ENCODE results near the gene DNAJC4. TPM values are rescaled to one million over a fixed set of nuclear protein-coding genes. Genes with fewer than 3 reads are reported as not detected.

Gene DNAJC4
- total and polyA plus RNA-seq, 9 of the 15 experiments (the other 6 are each of a cell fraction or from before 2014, with no cell fraction given): 4.0 to 32.6 (median 19.9) TPM

DNA sequence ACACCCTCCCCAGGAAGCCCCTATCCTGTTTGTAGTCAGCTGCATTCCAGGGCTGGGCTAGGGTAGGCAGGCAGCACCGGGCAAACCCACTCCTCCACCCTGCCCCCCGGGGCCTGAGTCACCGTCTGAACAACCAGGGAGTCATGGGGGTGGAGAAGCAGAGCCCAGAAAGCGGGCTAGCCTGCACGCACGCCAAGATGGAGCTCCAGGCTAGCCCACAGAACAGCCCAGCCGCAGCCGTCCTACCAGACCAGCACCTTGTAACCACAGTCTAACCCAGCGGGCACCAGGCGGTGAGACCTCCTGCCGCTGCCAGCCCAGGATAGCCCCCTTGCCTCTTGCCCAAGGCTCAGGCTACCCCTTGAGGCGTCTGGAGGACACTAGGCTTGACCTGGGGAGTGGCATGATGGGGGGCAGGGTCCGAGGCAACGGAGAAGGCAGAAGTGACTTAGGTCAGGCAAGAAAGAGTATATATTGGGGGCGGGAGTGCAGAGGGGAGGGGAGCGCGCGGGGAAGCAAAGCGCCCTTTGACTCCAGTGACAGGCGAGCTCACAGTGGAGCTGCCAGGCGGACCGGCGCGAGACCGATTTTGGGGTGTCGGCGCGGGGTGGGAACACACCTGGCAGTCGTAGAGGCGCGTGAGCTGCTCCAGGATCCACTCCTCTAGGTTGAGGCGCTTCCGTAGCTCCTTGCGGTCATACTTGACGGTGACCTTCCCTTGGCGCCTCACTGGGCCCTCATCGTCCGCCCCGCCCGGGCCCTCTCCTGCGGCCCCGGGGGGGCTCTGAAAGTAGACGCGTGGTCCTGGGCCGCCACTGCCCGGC is 15.7 kb downstream of the DNAJC4 start (continued):
- TF ChIP-seq, protein P1, sequence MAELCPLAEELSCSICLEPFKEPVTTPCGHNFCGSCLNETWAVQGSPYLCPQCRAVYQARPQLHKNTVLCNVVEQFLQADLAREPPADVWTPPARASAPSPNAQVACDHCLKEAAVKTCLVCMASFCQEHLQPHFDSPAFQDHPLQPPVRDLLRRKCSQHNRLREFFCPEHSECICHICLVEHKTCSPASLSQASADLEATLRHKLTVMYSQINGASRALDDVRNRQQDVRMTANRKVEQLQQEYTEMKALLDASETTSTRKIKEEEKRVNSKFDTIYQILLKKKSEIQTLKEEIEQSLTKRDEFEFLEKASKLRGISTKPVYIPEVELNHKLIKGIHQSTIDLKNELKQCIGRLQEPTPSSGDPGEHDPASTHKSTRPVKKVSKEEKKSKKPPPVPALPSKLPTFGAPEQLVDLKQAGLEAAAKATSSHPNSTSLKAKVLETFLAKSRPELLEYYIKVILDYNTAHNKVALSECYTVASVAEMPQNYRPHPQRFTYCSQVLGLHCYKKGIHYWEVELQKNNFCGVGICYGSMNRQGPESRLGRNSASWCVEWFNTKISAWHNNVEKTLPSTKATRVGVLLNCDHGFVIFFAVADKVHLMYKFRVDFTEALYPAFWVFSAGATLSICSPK (IDR thresholded peaks at IDR 0.05; ENCODE audit: borderline replicate concordance): no peak
- no peak for TF ChIP-seq HMG20B (CRISPR knock-in tag; IDR thresholded peaks at IDR 0.05)
- TF ChIP-seq SIN3A (IDR thresholded peaks at IDR 0.05; ENCODE audit: borderline replicate concordance in 2 of 2, control insufficient read depth in 1 of 2, low read depth in 2 of 2, low read length in 2 of 2): peak; percentile 25 to 75; a peak in 1 of 4 replicates
- TF ChIP-seq, protein P2, sequence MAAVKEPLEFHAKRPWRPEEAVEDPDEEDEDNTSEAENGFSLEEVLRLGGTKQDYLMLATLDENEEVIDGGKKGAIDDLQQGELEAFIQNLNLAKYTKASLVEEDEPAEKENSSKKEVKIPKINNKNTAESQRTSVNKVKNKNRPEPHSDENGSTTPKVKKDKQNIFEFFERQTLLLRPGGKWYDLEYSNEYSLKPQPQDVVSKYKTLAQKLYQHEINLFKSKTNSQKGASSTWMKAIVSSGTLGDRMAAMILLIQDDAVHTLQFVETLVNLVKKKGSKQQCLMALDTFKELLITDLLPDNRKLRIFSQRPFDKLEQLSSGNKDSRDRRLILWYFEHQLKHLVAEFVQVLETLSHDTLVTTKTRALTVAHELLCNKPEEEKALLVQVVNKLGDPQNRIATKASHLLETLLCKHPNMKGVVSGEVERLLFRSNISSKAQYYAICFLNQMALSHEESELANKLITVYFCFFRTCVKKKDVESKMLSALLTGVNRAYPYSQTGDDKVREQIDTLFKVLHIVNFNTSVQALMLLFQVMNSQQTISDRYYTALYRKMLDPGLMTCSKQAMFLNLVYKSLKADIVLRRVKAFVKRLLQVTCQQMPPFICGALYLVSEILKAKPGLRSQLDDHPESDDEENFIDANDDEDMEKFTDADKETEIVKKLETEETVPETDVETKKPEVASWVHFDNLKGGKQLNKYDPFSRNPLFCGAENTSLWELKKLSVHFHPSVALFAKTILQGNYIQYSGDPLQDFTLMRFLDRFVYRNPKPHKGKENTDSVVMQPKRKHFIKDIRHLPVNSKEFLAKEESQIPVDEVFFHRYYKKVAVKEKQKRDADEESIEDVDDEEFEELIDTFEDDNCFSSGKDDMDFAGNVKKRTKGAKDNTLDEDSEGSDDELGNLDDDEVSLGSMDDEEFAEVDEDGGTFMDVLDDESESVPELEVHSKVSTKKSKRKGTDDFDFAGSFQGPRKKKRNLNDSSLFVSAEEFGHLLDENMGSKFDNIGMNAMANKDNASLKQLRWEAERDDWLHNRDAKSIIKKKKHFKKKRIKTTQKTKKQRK (IDR thresholded peaks at IDR 0.05; ENCODE audit: borderline replicate concordance, low read depth, low read length): no peak
- TF ChIP-seq ESRRB (CRISPR knock-in tag; IDR thresholded peaks at IDR 0.05; ENCODE audit: borderline replicate concordance): no peak
- TF ChIP-seq ZBTB9 (CRISPR knock-in tag; IDR thresholded peaks at IDR 0.05): no peak
- no peak for TF ChIP-seq ZNF224 (CRISPR knock-in tag; IDR thresholded peaks at IDR 0.05)
- TF ChIP-seq, protein P3, sequence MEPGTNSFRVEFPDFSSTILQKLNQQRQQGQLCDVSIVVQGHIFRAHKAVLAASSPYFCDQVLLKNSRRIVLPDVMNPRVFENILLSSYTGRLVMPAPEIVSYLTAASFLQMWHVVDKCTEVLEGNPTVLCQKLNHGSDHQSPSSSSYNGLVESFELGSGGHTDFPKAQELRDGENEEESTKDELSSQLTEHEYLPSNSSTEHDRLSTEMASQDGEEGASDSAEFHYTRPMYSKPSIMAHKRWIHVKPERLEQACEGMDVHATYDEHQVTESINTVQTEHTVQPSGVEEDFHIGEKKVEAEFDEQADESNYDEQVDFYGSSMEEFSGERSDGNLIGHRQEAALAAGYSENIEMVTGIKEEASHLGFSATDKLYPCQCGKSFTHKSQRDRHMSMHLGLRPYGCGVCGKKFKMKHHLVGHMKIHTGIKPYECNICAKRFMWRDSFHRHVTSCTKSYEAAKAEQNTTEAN (CRISPR knock-in tag; IDR thresholded peaks at IDR 0.05): no peak
- no peak for TF ChIP-seq ARHGAP35 (IDR thresholded peaks at IDR 0.05; ENCODE audit: partially characterized antibody)
- TF ChIP-seq TFE3 (CRISPR knock-in tag; IDR thresholded peaks at IDR 0.05): no peak
- no peak for TF ChIP-seq SNRNP70 (optimal IDR thresholded peaks at IDR 0.05; ENCODE audit: low read depth, low read length)
- TF ChIP-seq, protein P4, sequence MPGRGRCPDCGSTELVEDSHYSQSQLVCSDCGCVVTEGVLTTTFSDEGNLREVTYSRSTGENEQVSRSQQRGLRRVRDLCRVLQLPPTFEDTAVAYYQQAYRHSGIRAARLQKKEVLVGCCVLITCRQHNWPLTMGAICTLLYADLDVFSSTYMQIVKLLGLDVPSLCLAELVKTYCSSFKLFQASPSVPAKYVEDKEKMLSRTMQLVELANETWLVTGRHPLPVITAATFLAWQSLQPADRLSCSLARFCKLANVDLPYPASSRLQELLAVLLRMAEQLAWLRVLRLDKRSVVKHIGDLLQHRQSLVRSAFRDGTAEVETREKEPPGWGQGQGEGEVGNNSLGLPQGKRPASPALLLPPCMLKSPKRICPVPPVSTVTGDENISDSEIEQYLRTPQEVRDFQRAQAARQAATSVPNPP (IDR thresholded peaks at IDR 0.05; ENCODE audit: borderline replicate concordance, insufficient read depth, insufficient read length): no peak
- no peak for TF ChIP-seq ZNF232 (CRISPR knock-in tag; IDR thresholded peaks at IDR 0.05)
- no peak for TF ChIP-seq CBX2 (IDR thresholded peaks at IDR 0.05; ENCODE audit: insufficient read depth, low read length, poor library complexity, severe bottlenecking)
- peak; percentile 16 for TF ChIP-seq TBP (optimal IDR thresholded peaks at IDR 0.05; ENCODE audit: low read depth, low read length)
